HepG2 (cell line): ENCODE data around the gene ERMARD. TPM values are rescaled to one million over a fixed set of nuclear protein-coding genes. Genes with fewer than 3 reads are reported as not detected.
A peak's percentile ranks its signal among the peaks of the same experiment; 100 is the strongest.

Source experiments
- ADNP ChIP-seq: sonication (generic); formaldehyde crosslinking; IDR thresholded peaks from 2 replicates; pipeline ENCODE4 v1.4.0; 2020; ENCODE audit warnings: missing genetic modification reagents
- CENPBD1 ChIP-seq: sonication (generic); formaldehyde crosslinking; IDR thresholded peaks from 2 replicates; pipeline ENCODE4 v1.8.0; 2022; ENCODE audit warnings: missing genetic modification reagents, low read depth, mild to moderate bottlenecking, borderline replicate concordance
- GMEB1 ChIP-seq: sonication (generic); formaldehyde crosslinking; IDR thresholded peaks from 2 replicates; pipeline ENCODE4 v1.5.1; 2020; ENCODE audit warnings: missing genetic modification reagents, mild to moderate bottlenecking, borderline replicate concordance
- HHEX ChIP-seq: IDR thresholded peaks from 2 replicates; pipeline ENCODE4 v1.6.1; 2016; ENCODE audit warnings: control low read depth
- JUN ChIP-seq: sonication (generic); formaldehyde crosslinking; IDR thresholded peaks from 2 replicates; pipeline ENCODE4 v1.4.0; 2020; ENCODE audit warnings: mild to moderate bottlenecking, missing genetic modification reagents
- MAFG ChIP-seq: sonication (generic); formaldehyde crosslinking; IDR thresholded peaks from 2 replicates; pipeline ENCODE4 v1.5.1; 2020; ENCODE audit warnings: mild to moderate bottlenecking, missing genetic modification reagents
- MXD1 ChIP-seq: sonication (generic); formaldehyde crosslinking; IDR thresholded peaks from 2 replicates; pipeline ENCODE4 v1.4.0; 2020; ENCODE audit warnings: mild to moderate bottlenecking, missing genetic modification reagents
- PCBP2 ChIP-seq: fragments of 200-400 bp; formaldehyde crosslinking; optimal IDR thresholded peaks from 2 replicates; pipeline ENCODE3; 2018; ENCODE audit warnings: low read length, low read depth; ENCODE audit not compliant: poor library complexity, severe bottlenecking
- SP1 ChIP-seq, 2 experiments: fragments of 450-650 bp in 1 of 2; sonication (generic) in 1 of 2; formaldehyde crosslinking in 1 of 2; IDR thresholded peaks; 2 replicates each; pipeline versions ENCODE4 v1.4.0 to v1.6.1; 2016 to 2020; ENCODE audit warnings: missing genetic modification reagents in 1 of 2
- TRIM22 ChIP-seq: fragments of 450-650 bp; IDR thresholded peaks from 2 replicates; pipeline ENCODE4 v1.6.1; 2017
- ZBTB34 ChIP-seq: sonication (generic); formaldehyde crosslinking; IDR thresholded peaks from 2 replicates; pipeline ENCODE4 v1.8.0; 2022; ENCODE audit warnings: mild to moderate bottlenecking, missing genetic modification reagents
- ZNF318 ChIP-seq: sonication (generic); formaldehyde crosslinking; IDR thresholded peaks from 2 replicates; pipeline ENCODE4 v1.4.0; 2020; ENCODE audit warnings: mild to moderate bottlenecking, missing genetic modification reagents
- ZNF570 ChIP-seq: sonication (generic); formaldehyde crosslinking; IDR thresholded peaks from 2 replicates; pipeline ENCODE4 v1.4.0; 2020; ENCODE audit warnings: mild to moderate bottlenecking, missing genetic modification reagents, borderline replicate concordance
- ZNF589 ChIP-seq: sonication (generic); formaldehyde crosslinking; conservative IDR thresholded peaks from 2 replicates; pipeline ENCODE4 v1.8.0; 2022; ENCODE audit warnings: mild to moderate bottlenecking, moderate library complexity, missing genetic modification reagents
- polyA plus RNA-seq, 8 experiments: library from polyadenylated mRNA; depleted of rRNA in 3 of 8; stranded (reverse) in 7 of 8; unstranded in 1 of 8; fragments of >200 nt; fragmentation: Illumina TruSeq in 4 of 8; extraction: Trizol in 4 of 8; gene quantifications; 2 replicates each; pipeline versions ENCODE4 v1.2.1 to v1.2.3, GENCODE V29; 2011 to 2016; ENCODE audit warnings: low read depth in 4 of 8, missing spikeins in 1 of 8, mixed read lengths in 1 of 8; ENCODE audit not compliant: insufficient read depth in 1 of 8
- total RNA-seq, 5 experiments: library from RNA; depleted of rRNA; stranded (reverse); fragments of >200 nt; fragmentation: Illumina TruSeq; extraction: Trizol; gene quantifications; 2 replicates each; pipeline ENCODE4 v1.2.3, GENCODE V29; 2016; ENCODE audit warnings: low read depth in 1 of 5

The ERMARD gene
- total and polyA plus RNA-seq, 2 of the 13 experiments (the other 11 are each of a cell fraction or from before 2014, with no cell fraction given) = 8.8 to 10.7 TPM

- TF ChIP-seq ZBTB34 (CRISPR knock-in tag) = no peak
- no peak for TF ChIP-seq ZNF570 (CRISPR knock-in tag)
- peak; percentile 79 for TF ChIP-seq MAFG (CRISPR knock-in tag)
- 0 out of 2 replicates have a peak, but pooled peaks have one; percentile 42 for TF ChIP-seq ZNF318 (CRISPR knock-in tag)
- no peak; the same call in 1 of the 2 replicates for TF ChIP-seq ZNF589 (CRISPR knock-in tag)
- TF ChIP-seq JUN = 0 out of 2 replicates have a peak, but pooled peaks have one; percentile 33
- no peak for TF ChIP-seq CENPBD1 (CRISPR knock-in tag)
- no peak for TF ChIP-seq SP1 (IDR thresholded peaks at IDR 0.05)
- no peak for TF ChIP-seq SP1 (CRISPR knock-in tag; IDR thresholded peaks at IDR 0.05)
- TF ChIP-seq GMEB1 (CRISPR knock-in tag) = peak; percentile 48; the same call in 1 of the 2 replicates
- no peak for TF ChIP-seq ADNP (CRISPR knock-in tag)
- TF ChIP-seq HHEX (CRISPR knock-in tag) = peak; percentile 78
- no peak for TF ChIP-seq TRIM22
- no peak for TF ChIP-seq MXD1 (CRISPR knock-in tag)
- no peak for TF ChIP-seq PCBP2
Observed at GRCh38 chr6:169799474-169799926, 48.1 kb downstream of the ERMARD start (continued).
